Stimulated activated CD4-positive, alpha-beta T cell treated with anti-CD3 and anti-CD28 coated beads, Interleukin-12 subunit alpha, Interleukin-12 subunit beta, amount 100 ng/mL, for 4 hours (primary cell): ENCODE data around the gene EHMT1.
"Not testable (repeated sequence)": the region's sequence is repeated elsewhere in the genome, so short reads cannot be mapped to it uniquely, and the experiment has no call there.

Source experiments
- DNase-seq: peaks from one replicate; pipeline ENCODE4 v3.0.0-alpha.2; 2020

EHMT1 gene

DNA sequence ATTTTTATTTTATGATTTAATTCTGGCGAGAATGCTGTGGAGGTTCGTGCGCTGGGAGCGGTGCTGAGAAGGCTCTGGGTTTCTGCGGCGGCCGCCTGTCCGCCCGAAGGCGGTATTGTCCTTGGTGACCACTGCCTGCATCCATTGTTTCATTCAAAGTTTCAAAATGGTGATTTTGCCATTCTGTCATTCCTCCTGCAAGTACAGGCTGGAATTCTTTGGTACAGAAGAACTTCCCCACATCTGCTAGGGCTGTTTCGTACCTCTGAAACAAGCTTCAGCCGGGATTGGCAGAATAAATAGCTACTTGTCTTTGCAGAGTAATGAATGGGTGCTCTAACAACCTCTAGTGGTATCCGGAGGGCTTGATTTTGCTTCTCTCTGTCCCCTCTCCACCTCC, 146.2 kb downstream of the EHMT1 start:
- no peak for DNase-seq

DNA sequence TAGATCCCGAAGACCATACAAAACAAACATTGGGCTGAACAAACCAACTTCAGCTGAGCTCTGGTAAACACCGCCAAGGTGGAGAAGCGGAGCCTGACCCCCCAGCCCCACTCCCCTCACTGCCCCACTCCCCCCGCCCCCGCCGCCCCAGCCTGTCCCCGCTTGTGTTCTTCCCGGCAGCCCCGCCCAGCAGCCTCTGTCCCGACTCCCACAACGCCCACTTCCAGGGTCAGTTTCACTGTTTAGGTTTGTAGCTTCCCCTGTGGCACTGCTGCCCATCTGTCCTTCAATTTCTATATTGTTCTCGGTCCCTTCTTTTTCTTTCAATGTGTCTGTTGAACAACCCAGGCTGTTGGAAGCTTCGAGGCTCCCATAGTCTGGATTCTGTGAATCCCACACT, 146.7 kb downstream of the EHMT1 start:
- no peak for DNase-seq

DNA sequence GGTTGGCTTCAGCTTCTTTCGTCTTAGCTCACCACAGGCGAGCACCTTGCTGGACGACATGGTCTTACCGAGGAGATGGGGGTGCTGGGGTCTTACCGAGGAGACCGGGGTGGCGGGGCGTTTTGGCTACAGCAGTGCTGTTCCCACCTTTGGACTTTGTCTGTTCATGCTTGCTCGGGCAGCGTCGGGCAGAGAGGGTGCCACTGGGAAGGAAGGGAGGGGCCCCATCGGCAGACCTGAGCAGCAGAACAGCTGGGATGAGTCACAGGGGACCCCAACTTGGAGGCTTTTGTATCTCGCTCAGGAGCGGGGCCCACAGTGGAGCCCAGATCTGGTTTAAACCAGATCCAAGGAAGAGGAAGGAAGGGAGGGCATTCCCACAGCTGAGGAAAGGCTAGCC, 152.8 kb downstream of the EHMT1 start:
- DNase-seq = no peak

DNA sequence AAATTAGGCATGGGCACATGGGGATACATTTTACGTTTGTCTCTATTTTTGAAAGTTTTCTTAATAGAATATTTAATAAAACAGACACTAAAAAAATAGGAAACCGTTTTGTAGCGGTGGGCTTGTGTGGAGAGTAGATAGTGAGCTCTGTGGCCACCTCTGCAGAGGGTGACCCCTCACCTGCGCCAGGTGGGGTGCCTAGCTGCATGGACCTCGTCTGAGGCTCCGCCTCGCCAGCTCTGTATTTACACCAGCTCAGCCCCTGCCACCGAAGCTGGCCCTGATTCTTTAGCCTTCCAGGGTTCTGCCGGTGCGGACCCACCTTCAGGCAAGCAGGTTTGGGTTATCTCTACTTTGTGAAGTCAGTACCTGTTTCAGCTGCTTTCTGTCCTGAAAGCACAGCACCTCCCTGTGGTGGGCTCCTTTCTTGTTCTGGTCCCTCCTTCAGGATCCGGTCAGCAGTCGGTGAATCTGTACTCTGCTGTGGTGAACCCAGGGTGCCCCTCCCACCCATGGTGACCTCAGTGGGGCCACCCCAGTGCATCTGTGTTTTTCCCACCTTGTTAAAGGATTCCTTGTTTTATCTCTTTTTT, 153.6 kb downstream of the EHMT1 start:
- DNase-seq = no peak

- DNase-seq = no peak
Observed at GRCh38 chr9:137774775-137775386, 156.1 kb downstream of the EHMT1 start.

- no peak for DNase-seq
Observed at GRCh38 chr9:137776306-137776995, 157.6 kb downstream of the EHMT1 start.

GRCh38 chr9:137777761-137778160, 159.0 kb downstream of the EHMT1 start:
- no peak for DNase-seq

GRCh38 chr9:137778336-137778735, 159.5 kb downstream of the EHMT1 start:
- no peak for DNase-seq

DNA sequence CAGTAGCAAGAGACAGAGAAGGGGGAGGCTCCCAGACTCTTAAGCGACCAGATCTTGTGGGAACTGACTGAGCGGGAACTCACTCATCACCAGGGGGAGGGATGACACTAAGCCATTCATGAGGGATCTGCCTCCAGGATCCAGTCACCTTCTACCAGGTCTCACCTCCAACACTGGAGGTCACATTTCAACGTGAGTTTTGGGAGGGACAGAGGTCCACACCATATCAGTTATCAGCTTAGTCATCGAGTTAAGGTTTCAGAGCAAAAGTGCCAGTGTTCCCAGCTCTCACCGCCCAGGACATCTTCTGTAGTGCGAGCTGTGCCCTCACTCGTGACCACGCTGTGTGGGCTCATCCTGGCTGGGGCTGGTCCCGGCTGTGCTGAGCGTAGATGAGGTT, 160.1 kb downstream of the EHMT1 start:
- DNase-seq = no peak

- DNase-seq = not testable (repeated sequence)
Observed at GRCh38 chr9:137780031-137780430, 161.2 kb downstream of the EHMT1 start.

DNA sequence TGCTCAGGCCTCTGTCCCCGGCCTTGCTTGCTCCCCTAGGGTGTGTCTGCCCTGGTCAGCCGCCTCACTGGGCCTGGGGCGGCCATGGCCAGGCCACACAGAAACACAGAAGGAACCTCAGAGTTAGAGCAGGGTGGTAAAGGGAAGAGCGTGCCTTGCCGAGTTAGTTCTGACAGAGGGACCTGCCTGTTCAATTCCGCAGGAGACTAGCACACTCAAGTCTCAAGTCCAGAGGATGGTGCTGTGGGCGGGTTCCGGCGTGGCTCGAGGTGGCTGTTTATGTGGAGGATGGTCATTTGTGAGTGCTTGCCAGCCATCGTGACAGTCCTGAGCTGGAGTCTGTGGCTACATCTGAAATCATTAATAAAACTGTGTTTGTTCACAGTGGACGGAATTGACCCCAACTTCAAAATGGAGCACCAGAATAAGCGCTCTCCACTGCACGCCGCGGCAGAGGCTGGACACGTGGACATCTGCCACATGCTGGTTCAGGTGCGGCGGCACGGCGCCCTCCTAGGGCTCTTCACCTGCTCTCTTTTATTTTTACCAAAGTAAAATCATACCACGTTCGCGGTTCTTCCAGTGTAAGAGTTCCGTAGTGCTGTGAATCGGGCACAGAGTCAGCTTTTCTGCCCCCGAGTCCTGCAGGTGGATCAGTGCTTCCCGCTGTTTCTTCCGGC, 163.2 kb downstream of the EHMT1 start:
- DNase-seq = no peak

GRCh38 chr9:137783521-137783920, 164.7 kb downstream of the EHMT1 start:
- no peak for DNase-seq

DNA sequence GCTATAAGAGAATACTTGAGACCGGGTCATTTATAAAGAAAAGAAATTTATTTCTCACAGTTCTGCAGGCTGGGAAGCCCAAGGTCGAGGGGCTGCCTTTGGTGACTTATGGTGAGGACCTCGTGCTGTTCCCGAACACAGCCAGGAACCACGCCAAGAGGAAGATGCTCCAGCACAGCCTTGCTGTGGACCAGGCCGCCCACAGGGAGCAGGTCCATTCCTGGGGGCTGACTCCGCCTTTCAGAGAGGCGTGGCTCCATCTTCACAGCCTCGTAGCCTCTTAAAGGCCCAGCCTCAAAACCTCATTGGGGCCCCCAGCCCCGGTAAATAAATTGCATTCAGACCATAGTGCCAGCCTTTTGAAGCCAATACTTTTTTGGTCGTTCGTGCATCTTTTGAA, 165.2 kb downstream of the EHMT1 start:
- no peak for DNase-seq

DNA sequence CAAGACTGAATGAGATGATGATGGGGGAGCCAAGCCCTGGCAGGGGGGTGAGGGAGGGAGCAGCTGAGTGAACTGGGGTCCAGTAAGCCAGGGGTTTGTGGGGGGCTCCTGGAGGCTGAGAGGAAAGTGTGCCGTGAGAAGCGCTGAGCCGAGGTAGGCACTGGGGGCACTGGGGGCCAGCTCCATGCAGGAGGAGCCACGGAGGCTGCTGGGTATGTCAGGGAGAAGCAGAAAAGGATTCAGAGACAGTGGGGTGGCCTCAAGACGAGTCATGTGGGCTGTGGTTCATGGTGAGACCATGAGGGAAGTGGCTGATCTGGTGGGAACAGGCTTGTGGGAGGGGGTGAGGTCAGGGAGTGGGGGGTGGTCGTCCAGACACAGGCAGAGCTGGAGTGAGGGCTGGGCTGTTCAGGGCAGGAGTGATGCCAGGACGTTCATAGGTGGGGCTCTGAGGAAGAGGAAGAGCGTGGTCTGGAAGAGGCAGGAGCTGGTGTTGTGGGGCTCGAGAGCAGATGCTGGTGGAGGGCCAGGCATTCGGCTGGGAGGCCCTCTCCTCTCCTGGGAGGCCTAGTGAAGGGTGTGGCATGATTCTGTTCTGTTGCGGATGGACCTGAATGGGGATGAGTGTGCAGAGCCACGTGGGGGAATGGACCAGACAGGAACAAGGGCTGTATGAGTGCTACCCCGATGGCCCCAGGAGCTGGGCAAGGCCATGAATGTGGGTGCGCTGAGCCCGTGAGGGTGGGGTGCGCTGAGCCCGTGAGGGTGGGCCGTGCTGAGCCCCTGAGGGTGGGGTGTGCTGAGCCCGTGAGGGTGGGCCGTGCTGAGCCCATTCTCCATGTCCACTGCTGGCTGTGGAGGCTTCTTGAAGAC, 166.1 kb downstream of the EHMT1 start:
- no peak for DNase-seq

DNA sequence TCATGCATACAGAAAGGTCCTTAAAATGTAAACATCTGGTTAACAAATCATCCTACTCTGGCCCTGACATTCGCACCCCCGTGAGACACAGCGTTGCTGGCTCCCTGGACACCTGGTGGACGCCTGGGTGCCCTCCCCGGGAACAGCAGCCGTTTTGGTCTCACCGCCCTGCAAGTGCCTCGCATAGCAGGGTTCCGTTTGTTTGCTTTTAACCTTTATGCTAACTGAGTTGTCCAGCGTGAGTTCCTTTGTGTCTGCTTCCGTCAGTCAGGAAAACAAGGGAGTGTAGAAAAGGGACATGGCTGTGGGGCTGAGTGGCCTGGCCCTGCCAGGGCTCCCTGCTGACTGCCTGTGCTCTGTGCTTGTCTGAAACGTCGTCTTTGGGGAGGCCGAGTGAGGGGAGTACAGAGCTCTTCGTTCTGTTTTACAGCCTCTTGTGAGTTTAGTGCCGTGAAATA, 166.9 kb downstream of the EHMT1 start:
- DNase-seq = no peak

DNA sequence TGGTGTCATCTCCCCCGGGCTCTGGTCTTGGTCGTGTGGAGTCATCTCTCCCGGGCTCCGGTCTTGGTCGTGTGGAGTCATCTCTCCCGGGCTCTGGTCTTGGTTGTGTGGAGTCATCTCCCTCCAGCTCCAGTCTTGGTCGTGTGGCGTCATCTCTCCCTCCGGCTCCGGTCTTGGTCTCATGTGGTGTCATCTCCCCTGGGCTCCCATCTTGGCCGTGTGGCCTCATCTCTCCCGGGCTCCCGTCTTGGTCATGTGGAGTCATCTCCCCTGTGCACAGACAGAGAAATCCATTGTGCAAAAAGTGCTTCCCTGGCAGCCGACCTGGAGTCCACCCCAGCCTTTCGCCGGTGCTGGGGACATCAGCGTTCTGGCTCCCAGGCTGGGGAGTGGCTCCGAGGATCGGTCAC, 167.7 kb downstream of the EHMT1 start:
- DNase-seq = no peak

- DNase-seq = no peak
Observed at GRCh38 chr9:137787381-137787780, 168.6 kb downstream of the EHMT1 start.

DNA sequence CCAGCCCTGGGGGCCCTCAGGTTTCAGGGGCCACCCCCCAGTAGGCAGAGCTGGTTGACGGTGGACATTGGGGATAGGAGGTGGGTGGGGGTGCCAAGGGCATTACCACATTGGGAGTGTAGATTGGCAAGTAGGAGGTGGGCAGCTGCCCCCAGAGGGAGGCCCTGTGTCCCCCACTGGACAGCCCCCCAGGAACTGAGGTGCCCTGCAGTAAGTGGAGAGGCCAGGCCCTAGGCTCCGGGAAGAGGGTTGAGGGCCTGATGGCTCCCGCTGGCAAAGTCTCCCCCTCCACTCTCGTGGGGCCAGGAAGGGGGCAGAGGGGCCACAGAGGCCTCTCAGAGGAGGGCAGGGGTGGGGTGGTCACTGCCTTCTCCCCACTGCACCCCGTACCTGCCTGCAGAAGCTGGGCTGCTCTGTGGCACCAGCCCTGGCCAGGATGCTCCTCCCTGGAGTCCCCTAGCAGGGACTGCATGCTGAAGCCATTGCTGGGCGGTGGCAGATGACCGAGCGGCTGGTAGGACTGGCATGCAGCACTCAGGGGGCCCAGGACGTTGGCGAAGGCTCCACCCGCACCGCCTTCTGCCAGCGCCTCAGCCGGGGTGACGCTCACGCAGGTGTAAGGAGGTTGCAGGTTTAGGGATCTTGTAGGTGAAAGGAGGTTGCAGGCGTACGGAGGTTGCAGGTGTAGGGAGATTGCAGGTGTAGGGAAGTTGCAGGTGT, 169.1 kb downstream of the EHMT1 start:
- DNase-seq = no peak

GRCh38 chr9:137788561-137789294, 169.9 kb downstream of the EHMT1 start:
- no peak for DNase-seq

DNA sequence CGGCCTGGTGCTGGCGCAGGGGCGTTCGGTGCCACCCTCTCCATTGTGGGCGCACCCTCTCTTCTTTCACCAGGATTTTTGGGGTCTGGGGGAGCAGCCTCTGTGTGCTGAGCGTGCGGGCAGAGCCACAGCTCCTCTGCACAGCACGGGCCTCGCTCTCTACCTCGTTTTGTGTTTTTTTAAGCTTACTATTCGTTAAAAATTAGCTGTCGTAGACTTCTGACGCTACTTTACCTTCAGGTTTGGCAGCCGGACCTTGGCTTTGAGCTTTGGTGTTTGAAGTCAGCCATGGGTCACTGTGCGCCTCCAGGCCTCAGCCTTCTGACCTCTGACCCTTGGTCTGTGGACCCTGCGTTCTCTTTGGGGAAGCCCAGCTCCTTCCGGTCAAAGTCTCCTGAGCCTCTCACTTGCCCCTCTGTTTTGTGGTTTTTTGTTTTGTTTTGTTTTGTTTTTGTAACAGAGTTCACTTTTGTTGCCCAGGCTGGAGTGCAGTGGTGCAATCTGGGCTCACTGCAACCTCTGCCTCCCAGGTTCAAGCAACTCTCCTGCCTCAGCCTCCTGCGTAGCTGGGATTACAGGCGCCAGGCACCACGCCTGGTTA, 170.6 kb downstream of the EHMT1 start:
- no peak for DNase-seq

DNA sequence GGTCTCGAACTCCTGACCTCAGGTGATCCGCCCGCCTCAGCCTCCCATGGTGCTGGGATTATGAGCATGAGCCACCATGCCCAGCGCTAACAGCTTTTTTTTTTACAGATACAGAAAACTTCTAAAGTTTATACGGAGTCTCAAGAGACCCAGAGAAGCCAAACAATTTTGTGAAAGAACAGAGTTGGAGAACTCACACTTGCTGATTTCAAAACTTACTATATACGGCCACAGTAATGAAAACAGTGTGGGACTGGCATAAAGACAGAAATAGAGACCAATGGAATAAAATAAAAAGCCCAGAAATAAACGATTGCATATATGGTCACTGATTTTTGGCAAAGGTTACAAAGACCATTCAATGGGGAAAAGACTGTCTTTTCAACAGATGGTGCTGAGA, 173.1 kb downstream of the EHMT1 start:
- no peak for DNase-seq
